ENCODE results near the gene CAPN13. TPM values are rescaled to one million over a fixed set of nuclear protein-coding genes. Genes with fewer than 3 reads are reported as not detected.

The CAPN13 gene
- total and polyA plus RNA-seq, 8 donors, result 6.4 to 93.3 (median 44.3) TPM

DNA sequence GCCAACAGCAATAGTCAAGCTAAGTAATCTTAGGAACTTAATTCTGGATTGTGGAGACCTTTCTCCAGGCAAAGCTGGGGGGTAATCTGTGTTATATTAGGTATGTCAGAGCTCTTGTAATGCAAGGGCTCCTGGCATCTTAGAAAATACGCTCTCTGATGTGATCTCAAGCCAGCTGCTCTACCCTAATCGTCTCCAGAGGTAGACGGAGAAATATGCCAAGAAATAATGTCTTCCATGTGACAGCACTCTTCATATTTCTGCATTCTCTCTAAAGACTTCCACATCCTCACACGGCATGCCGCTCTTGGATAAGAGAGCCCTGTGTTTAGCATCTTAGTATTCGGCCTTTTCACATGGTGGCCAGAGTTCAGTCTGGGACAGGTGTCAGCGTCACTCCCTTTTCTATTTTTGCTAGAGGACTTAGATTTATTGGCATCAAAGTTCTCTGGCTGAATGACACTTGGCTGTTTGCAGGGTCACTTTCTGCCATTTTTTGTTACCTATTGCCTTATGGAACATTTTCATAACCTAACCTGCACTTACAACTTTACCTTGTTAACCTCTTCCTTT, 25.2 kb downstream of the CAPN13 start:
- Histone ChIP-seq H3K9me3 (no peaks in the 10 kb centered on the region), H3K4me3 (no peak overlapping the region), H3K27ac (no peak overlapping the region), H3K27me3 (peaks cover 0 to 6% (median 0%) of the 10 kb centered on the region in 3 donors), H3K36me3 (peaks cover 0 to 53% (median 19%) of the 10 kb centered on the region in 4 donors), H3K4me1 (peaks cover 0 to 6% (median 1%) of the 10 kb centered on the region in 4 donors)
- intact Hi-C loops (cut with DNase I; ENCODE audit: low total_unique reads), result no loop called here
- peak in 1 of 2 donors; percentile 10 for DNase-seq
- WGBS, 5 donors, result 67 to 84% (median 76%) methylated on average over 7 of the region's 7 CpGs
- no peak for TF ChIP-seq POLR2A (IDR thresholded peaks at IDR 0.05)
- TF ChIP-seq, protein P1, sequence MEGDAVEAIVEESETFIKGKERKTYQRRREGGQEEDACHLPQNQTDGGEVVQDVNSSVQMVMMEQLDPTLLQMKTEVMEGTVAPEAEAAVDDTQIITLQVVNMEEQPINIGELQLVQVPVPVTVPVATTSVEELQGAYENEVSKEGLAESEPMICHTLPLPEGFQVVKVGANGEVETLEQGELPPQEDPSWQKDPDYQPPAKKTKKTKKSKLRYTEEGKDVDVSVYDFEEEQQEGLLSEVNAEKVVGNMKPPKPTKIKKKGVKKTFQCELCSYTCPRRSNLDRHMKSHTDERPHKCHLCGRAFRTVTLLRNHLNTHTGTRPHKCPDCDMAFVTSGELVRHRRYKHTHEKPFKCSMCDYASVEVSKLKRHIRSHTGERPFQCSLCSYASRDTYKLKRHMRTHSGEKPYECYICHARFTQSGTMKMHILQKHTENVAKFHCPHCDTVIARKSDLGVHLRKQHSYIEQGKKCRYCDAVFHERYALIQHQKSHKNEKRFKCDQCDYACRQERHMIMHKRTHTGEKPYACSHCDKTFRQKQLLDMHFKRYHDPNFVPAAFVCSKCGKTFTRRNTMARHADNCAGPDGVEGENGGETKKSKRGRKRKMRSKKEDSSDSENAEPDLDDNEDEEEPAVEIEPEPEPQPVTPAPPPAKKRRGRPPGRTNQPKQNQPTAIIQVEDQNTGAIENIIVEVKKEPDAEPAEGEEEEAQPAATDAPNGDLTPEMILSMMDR (IDR thresholded peaks at IDR 0.05), result no peak
- no peak for TF ChIP-seq EP300 (IDR thresholded peaks at IDR 0.05)
- TF ChIP-seq POLR2AphosphoS5 (IDR thresholded peaks at IDR 0.05), result no peak

DNA sequence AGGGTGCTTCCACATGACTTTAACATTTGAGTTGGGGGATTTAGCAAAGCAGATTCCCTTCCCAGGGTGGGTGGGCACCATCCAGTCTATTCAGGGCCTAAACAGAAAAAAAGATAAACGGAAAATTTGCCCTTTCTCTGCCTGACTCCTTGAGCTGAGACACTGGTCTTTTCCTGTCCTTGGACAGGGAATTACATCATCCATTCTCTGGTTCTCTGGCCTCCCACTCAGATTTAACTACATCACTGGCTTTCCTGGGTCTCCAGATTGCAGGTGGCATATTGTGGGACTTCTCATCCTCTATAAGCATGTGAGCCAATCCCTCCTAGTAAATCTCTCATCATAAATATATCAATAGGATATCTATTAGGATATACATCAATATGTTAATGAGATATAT, 25.8 kb downstream of the CAPN13 start:
- intact Hi-C loops (cut with DNase I; ENCODE audit: low total_unique reads), result no loop called here
- no peak for TF ChIP-seq POLR2AphosphoS5 (IDR thresholded peaks at IDR 0.05)
- no peak for TF ChIP-seq EP300 (IDR thresholded peaks at IDR 0.05)
- TF ChIP-seq POLR2A (IDR thresholded peaks at IDR 0.05), result no peak
- TF ChIP-seq, protein P1 (IDR thresholded peaks at IDR 0.05), result no peak
- Histone ChIP-seq H3K4me1 (peaks cover 0 to 8% (median 1%) of the 10 kb centered on the region in 4 donors), H3K36me3 (peaks cover 0 to 47% (median 16%) of the 10 kb centered on the region in 4 donors), H3K27ac (no peak overlapping the region), H3K9me3 (no peaks in the 10 kb centered on the region), H3K4me3 (no peak overlapping the region), H3K27me3 (peaks cover 0 to 6% (median 0%) of the 10 kb centered on the region in 3 donors)
- WGBS, 5 donors, result 66 to 81% (median 75%) methylated on average over 1 of the region's 1 CpG
- no peak for DNase-seq

DNA sequence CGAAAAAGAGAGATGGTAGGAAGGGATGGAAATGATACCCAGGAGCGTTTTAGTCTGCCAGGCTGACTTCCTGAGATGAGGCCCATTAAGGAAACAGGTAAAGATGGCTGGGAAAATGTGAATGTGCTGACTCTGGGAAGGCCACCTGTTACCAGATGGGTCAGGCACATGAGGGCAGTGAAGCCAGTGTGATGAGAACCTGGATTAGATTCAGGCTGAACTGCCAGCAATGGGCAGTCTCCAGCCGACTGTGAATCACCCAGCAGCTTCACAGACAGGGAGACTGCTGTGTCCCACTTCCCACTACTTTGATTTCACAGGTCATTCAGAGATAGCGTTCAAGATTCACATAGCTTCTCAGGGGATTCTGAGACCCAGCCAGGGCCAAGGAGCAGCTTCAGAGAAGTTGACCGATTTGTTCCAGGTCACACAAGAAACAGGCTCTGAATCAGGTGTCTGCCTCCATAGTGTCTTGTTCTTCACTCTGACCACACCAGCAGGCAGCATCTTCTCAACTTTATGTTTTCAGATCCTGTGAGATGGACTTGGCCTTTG, 26.4 kb downstream of the CAPN13 start:
- Histone ChIP-seq H3K9me3 (no peaks in the 10 kb centered on the region), H3K4me1 (peaks cover 0 to 8% (median 1%) of the 10 kb centered on the region in 4 donors), H3K36me3 (peaks cover 0 to 42% (median 13%) of the 10 kb centered on the region in 4 donors), H3K27me3 (peaks cover 0 to 6% (median 0%) of the 10 kb centered on the region in 3 donors), H3K4me3 (no peak overlapping the region), H3K27ac (no peak overlapping the region)
- peak in 1 of 2 donors; percentile 17 for DNase-seq
- intact Hi-C loops (cut with DNase I; ENCODE audit: low total_unique reads), result no loop called here
- TF ChIP-seq POLR2AphosphoS5 (IDR thresholded peaks at IDR 0.05), result no peak
- no peak for TF ChIP-seq EP300 (IDR thresholded peaks at IDR 0.05)
- TF ChIP-seq, protein P1 (IDR thresholded peaks at IDR 0.05), result no peak
- TF ChIP-seq POLR2A (IDR thresholded peaks at IDR 0.05), result no peak
- 77 to 87% (median 80%) methylated on average over 5 of the region's 5 CpGs for WGBS, 5 donors

DNA sequence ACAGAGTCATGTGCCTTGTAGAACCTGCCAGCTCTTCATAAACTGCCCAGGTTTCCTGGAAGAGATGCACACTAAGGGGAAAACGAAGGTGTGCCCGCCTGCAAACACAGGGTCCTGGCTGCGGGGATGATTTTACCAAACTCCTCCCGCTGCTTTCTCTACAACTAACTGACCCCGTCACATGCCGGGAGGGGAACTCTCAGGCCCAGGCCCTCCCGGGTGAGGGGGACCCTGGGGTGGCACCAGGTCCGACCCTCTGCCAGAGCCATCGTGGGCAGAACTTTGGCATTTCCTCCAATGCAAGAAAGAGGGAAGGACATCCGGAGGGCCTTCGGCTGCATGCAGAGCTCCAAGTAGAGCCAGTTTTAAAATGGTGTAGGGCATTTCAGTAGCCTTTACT, 28.6 kb downstream of the CAPN13 start:
- Histone ChIP-seq H3K4me3 (no peak overlapping the region), H3K27ac (no peak overlapping the region), H3K4me1 (peaks cover 0 to 8% (median 1%) of the 10 kb centered on the region in 4 donors), H3K36me3 (peaks cover 0 to 28% (median 12%) of the 10 kb centered on the region in 4 donors), H3K9me3 (no peaks in the 10 kb centered on the region), H3K27me3 (peaks cover 0 to 6% (median 0%) of the 10 kb centered on the region in 3 donors)
- peak in 1 of 2 donors; percentile 13 for DNase-seq
- TF ChIP-seq, protein P1 (IDR thresholded peaks at IDR 0.05), result no peak
- TF ChIP-seq POLR2AphosphoS5 (IDR thresholded peaks at IDR 0.05) (no peak), EP300 (IDR thresholded peaks at IDR 0.05) (no peak), POLR2A (IDR thresholded peaks at IDR 0.05) (no peak)
- intact Hi-C loops (cut with DNase I; ENCODE audit: low total_unique reads), result no loop called here
- 87 to 95% (median 93%) methylated on average over 10 to 11 of the region's 11 CpGs for WGBS, 5 donors

All from stomach (tissue), 9 donors.